ENCODE measurements around the gene CTIF. TPM values are rescaled to one million over a fixed set of nuclear protein-coding genes. Genes with fewer than 3 reads are reported as not detected.

CTIF gene
- total RNA-seq, 4 donors from 2014 or later: 16.6 to 116 (median 34.5) TPM

DNA sequence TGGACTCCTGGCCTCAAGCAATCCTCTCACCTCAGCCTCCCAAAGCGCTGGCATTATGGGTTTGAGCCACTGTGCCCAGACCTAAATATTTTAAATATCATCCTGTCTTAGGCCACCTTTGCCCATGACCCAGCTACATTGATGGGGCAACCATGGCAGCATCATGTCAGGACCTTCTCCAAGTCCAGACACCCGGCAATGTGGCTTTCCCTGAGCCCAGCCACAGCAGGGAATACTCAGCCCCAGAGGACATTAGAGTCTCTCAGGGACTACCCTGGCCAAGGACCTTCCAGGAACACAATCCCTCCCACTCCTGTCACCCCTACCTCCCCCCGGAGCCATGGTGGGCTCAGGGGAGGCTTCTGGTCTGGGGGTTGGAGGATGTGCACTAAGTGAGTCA lies 339.1 kb downstream of the CTIF start:
- no peak overlapping the region for H3K27ac ChIP-seq
- no peaks in the 10 kb centered on the region for H3K27me3 ChIP-seq
- TF ChIP-seq, protein P1, sequence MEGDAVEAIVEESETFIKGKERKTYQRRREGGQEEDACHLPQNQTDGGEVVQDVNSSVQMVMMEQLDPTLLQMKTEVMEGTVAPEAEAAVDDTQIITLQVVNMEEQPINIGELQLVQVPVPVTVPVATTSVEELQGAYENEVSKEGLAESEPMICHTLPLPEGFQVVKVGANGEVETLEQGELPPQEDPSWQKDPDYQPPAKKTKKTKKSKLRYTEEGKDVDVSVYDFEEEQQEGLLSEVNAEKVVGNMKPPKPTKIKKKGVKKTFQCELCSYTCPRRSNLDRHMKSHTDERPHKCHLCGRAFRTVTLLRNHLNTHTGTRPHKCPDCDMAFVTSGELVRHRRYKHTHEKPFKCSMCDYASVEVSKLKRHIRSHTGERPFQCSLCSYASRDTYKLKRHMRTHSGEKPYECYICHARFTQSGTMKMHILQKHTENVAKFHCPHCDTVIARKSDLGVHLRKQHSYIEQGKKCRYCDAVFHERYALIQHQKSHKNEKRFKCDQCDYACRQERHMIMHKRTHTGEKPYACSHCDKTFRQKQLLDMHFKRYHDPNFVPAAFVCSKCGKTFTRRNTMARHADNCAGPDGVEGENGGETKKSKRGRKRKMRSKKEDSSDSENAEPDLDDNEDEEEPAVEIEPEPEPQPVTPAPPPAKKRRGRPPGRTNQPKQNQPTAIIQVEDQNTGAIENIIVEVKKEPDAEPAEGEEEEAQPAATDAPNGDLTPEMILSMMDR (IDR thresholded peaks at IDR 0.05): no peak
- no peak for TF ChIP-seq POLR2A (IDR thresholded peaks at IDR 0.05)
- DNase-seq: peak in 1 of 3 donors; percentile 9
- no peaks in the 10 kb centered on the region for H3K9me3 ChIP-seq
- H3K4me3 ChIP-seq: no peak overlapping the region
- no peaks in the 10 kb centered on the region for H3K4me1 ChIP-seq
- no peaks in the 10 kb centered on the region for H3K36me3 ChIP-seq

DNA sequence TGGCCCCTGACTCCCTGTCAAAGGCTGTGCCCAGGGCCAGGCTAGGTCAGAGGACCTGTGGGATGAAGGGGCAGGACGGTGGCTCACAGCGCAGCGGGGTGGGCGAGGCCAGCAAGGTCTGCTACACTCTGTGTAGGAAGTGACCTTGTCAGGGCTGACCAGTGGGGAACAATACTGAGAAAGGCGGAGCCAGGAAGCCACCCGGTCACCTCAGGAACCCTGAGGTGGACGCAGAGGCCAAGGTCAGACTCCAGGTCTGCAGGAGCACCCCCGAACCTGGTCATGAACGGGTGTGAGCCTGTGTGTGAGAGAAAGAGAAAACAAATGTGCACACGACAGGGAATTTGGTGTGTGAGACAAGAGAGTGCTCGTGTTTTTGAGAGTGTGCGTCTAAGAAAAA lies 339.6 kb downstream of the CTIF start:
- TF ChIP-seq POLR2A (IDR thresholded peaks at IDR 0.05): no peak
- TF ChIP-seq, protein P1 (IDR thresholded peaks at IDR 0.05): no peak
- H3K4me1 ChIP-seq: no peaks in the 10 kb centered on the region
- no peak overlapping the region for H3K27ac ChIP-seq
- no peaks in the 10 kb centered on the region for H3K27me3 ChIP-seq
- no peak overlapping the region for H3K4me3 ChIP-seq
- DNase-seq: peak in 1 of 3 donors; percentile 34
- no peaks in the 10 kb centered on the region for H3K9me3 ChIP-seq
- H3K36me3 ChIP-seq: no peaks in the 10 kb centered on the region

DNA sequence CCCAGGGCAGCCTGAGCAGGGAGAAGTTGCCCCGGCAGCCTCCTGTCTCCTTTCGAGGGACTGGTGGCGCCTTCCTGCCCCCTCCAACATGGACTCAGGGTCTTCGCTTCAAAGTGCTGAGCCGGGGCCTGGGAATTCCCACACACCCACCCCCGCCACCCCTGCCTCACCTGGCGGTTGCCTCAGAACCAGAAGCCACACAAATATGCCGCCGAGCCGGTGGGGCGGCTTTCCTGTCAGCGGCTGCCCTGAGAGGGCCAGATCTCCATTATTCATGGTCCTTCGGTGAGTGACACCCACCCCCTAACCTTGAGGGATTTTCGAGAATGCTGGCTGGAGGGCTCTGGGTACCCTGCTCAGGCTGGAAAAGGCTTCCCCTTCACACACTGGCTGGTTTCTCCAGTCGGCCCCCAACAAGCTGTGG lies 340.2 kb downstream of the CTIF start:
- DNase-seq: peak in 1 of 3 donors; percentile 32
- Histone ChIP-seq H3K9me3 (no peaks in the 10 kb centered on the region), H3K4me3 (no peak overlapping the region), H3K27ac (no peak overlapping the region), H3K4me1 (no peaks in the 10 kb centered on the region), H3K27me3 (no peaks in the 10 kb centered on the region), H3K36me3 (no peaks in the 10 kb centered on the region)
- TF ChIP-seq, protein P1 (IDR thresholded peaks at IDR 0.05): no peak
- no peak for TF ChIP-seq POLR2A (IDR thresholded peaks at IDR 0.05)

DNA sequence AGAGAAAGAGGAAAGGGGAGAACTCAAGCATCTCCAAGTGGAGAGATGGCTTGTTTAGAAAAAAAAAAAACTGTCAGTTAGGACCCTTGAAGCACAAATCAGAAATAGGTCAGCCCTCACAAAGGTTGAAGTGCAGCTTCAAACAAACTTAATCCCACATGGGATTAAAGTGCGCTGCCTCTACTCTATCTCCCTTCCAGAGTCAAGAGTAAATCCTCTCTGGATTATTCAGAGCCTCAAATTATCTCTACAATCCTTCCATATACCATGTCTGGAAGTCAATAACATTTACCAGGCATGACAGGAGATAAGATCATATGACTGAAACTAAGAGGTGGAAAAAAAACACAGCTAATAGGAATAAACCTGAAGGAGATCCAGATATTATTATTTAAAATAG lies 342.1 kb downstream of the CTIF start:
- Histone ChIP-seq H3K4me3 (no peak overlapping the region), H3K4me1 (no peaks in the 10 kb centered on the region), H3K9me3 (no peaks in the 10 kb centered on the region), H3K36me3 (no peaks in the 10 kb centered on the region), H3K27me3 (no peaks in the 10 kb centered on the region), H3K27ac (no peak overlapping the region)
- TF ChIP-seq, protein P1 (IDR thresholded peaks at IDR 0.05): no peak
- no peak for TF ChIP-seq POLR2A (IDR thresholded peaks at IDR 0.05)
- no peak for DNase-seq

DNA sequence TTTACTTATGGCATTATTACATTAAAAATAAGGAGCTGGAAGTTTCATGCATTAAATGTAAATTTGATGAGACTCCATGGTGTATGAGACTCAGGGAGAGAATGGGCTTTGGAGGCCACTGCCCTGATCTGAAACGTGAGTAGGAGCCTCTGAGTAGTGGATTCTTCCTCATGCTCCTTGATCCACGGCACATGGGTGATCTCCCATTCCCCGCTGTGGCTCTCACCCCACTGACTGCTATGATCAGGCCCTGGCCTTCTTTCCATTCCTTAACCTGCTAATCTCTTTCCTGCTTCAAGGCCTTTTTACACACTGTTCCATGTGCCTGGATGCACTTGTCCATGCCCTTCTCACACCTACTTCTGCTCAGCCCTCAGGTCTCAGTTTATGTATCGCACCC lies 343.5 kb downstream of the CTIF start:
- Histone ChIP-seq H3K4me3 (no peak overlapping the region), H3K27ac (no peak overlapping the region), H3K27me3 (no peaks in the 10 kb centered on the region), H3K4me1 (no peaks in the 10 kb centered on the region), H3K9me3 (no peaks in the 10 kb centered on the region), H3K36me3 (no peaks in the 10 kb centered on the region)
- DNase-seq: peak in 1 of 3 donors; percentile 3
- no peak for TF ChIP-seq POLR2A (IDR thresholded peaks at IDR 0.05)
- TF ChIP-seq, protein P1 (IDR thresholded peaks at IDR 0.05): no peak

DNA sequence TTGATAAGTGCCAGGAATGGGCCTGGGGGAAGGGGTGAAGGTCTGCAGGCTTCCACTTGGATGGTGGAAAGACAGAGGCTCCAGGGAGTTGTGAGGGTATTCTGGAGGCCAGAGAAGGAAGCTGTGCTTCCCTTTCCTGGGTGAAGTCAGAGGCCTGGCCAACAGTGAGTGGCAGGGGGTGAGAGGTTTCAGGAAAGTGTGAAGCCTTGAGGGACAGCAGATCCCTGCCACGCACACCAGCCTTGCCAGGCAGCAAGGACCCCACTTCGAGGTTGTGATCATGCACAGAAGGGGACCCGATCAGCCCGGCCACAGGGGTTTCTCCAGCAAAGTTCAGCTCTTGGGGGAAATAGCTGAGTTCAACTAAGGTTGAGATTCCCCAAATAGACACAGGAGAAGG lies 345.5 kb downstream of the CTIF start:
- Histone ChIP-seq H3K4me3 (no peak overlapping the region), H3K9me3 (no peaks in the 10 kb centered on the region), H3K36me3 (no peaks in the 10 kb centered on the region), H3K4me1 (peaks cover 0 to 4% (median 0%) of the 10 kb centered on the region in 4 donors), H3K27me3 (no peaks in the 10 kb centered on the region), H3K27ac (no peak overlapping the region)
- TF ChIP-seq, protein P1 (IDR thresholded peaks at IDR 0.05): no peak
- peak in 1 of 3 donors; percentile 39 for DNase-seq
